H1 (cell line): Measurements from ENCODE around the gene NKTR. TPM values are rescaled to one million over a fixed set of nuclear protein-coding genes. Genes with fewer than 3 reads are reported as not detected.

Experiments
- CTCF ChIA-PET: fragments of 300-600 bp; sonication (Branson Sonifier 250); formaldehyde crosslinking; loops from one replicate; lab custom pipeline; 2021; ENCODE audit not compliant: partially characterized antibody; lab: Charles Lee
- POLR2A ChIA-PET: fragments of 300-600 bp; sonication (Branson Sonifier 250); formaldehyde crosslinking; loops from one replicate; lab custom pipeline; 2021; ENCODE audit warnings: inconsistent platforms; ENCODE audit not compliant: partially characterized antibody; lab: Charles Lee
- DNase-seq, 2 experiments: peaks; one replicate each; pipeline versions ENCODE4 v3.0.0 to v3.0.0-alpha.2; 2010 to 2022; ENCODE audit warnings: low spot score in 2 of 2, low read depth in 1 of 2, mixed read lengths in 1 of 2
- FAIRE-seq: peaks from 2 replicates; lab custom pipeline; 2011; peaks lifted over from hg19 to GRCh38; lab: Jason Lieb, UNC
- H2AFZ ChIP-seq: 2 replicates; pipeline ENCODE4 v1.8.1; 2012; ENCODE audit warnings: low read length, inconsistent platforms
- H2AK5ac ChIP-seq: 2 replicates; pipeline ENCODE4 v1.6.1; 2013; ENCODE audit warnings: low read depth, low read length
- H2BK120ac ChIP-seq: replicated peaks from 2 replicates; pipeline ENCODE3; 2013; ENCODE audit warnings: low read depth, low read length, inconsistent platforms
- H2BK12ac ChIP-seq: 2 replicates; pipeline ENCODE4 v1.6.1; 2013; ENCODE audit warnings: low read depth, low read length
- H2BK15ac ChIP-seq: 2 replicates; pipeline ENCODE4 v1.6.1; 2013; ENCODE audit warnings: low read length
- H2BK20ac ChIP-seq: 2 replicates; pipeline ENCODE4 v1.6.1; 2013; ENCODE audit warnings: low read length
- H2BK5ac ChIP-seq: 2 replicates; pipeline ENCODE4 v1.6.1; 2013; ENCODE audit warnings: low read depth, low read length
- H3K14ac ChIP-seq: 2 replicates; pipeline ENCODE4 v1.6.1; 2013; ENCODE audit warnings: inconsistent platforms; ENCODE audit not compliant: insufficient read length
- H3K18ac ChIP-seq: 2 replicates; pipeline ENCODE4 v1.6.1; 2013; ENCODE audit warnings: low read length; ENCODE audit errors: extremely low read depth
- H3K23ac ChIP-seq: 2 replicates; pipeline ENCODE4 v1.6.1; 2013; ENCODE audit warnings: inconsistent platforms; ENCODE audit not compliant: insufficient read length
- H3K23me2 ChIP-seq: 2 replicates; pipeline ENCODE4 v1.6.1; 2013; ENCODE audit warnings: low read depth, low read length
- H3K27ac ChIP-seq: 2 replicates; pipeline ENCODE4 v1.6.1; 2011; ENCODE audit warnings: low read depth, low read length, inconsistent platforms
- H3K27me3 ChIP-seq, 4 experiments: replicated peaks in 1 of 4; 1 replicate in 1 of 4; 2 replicates in 3 of 4; pipeline versions ENCODE4 v1.6.1 to v1.8.1; 2011 to 2013; ENCODE audit warnings: low read length in 3 of 4, mild to moderate bottlenecking in 3 of 4, inconsistent platforms in 2 of 4, mixed read lengths in 2 of 4, moderate library complexity in 1 of 4; ENCODE audit not compliant: control insufficient read depth in 3 of 4, insufficient read depth in 3 of 4; ENCODE audit errors: extremely low read depth in 1 of 4
- H3K36me3 ChIP-seq, 4 experiments: 2 replicates each; pipeline versions ENCODE4 v1.6.1 to v1.8.1; 2011 to 2013; ENCODE audit warnings: mild to moderate bottlenecking in 4 of 4, low read length in 3 of 4, moderate library complexity in 2 of 4, control low read depth in 1 of 4, inconsistent platforms in 1 of 4; ENCODE audit not compliant: insufficient read depth in 4 of 4, control insufficient read depth in 2 of 4
- H3K4ac ChIP-seq: replicated peaks from 2 replicates; pipeline ENCODE3; 2013; ENCODE audit warnings: low read length, low read depth, mixed read lengths, inconsistent platforms; ENCODE audit not compliant: insufficient read length
- H3K4me1 ChIP-seq, 4 experiments: replicated peaks in 1 of 4; 1 replicate in 1 of 4; 2 replicates in 3 of 4; pipeline versions ENCODE4 v1.6.1 to v1.8.1; 2011 to 2013; ENCODE audit warnings: low read length in 3 of 4, inconsistent platforms in 2 of 4, mixed read lengths in 1 of 4; ENCODE audit not compliant: insufficient read depth in 4 of 4, control insufficient read depth in 3 of 4
- H3K4me2 ChIP-seq, 2 experiments: 2 replicates each; pipeline versions ENCODE4 v1.6.1 to v1.8.1; 2011 to 2013; ENCODE audit warnings: low read depth in 2 of 2, low read length in 2 of 2, control low read depth in 1 of 2, inconsistent platforms in 1 of 2, mild to moderate bottlenecking in 1 of 2; ENCODE audit not compliant: insufficient read depth in 1 of 2
- H3K4me3 ChIP-seq, 4 experiments: fragments of 200-600, 300-600 bp in 1 of 4; sonication (generic), shearing (Covaris generic), sonication (Bioruptor Twin) in 1 of 4; 2 replicates each; pipeline versions ENCODE4 v1.5.1 to v1.8.1; 2011 to 2016; ENCODE audit warnings: low read length in 4 of 4, low read depth in 3 of 4, control low read depth in 2 of 4, inconsistent platforms in 2 of 4, mild to moderate bottlenecking in 2 of 4, mixed read lengths in 1 of 4, moderate library complexity in 1 of 4; ENCODE audit not compliant: insufficient read depth in 2 of 4; ENCODE audit errors: extremely low read depth in 1 of 4
- H3K56ac ChIP-seq: replicated peaks from 2 replicates; pipeline ENCODE3; 2013; ENCODE audit warnings: low read depth, mild to moderate bottlenecking, mixed read lengths, low read length, inconsistent platforms; ENCODE audit not compliant: insufficient read length
- H3K79me1 ChIP-seq: 2 replicates; pipeline ENCODE4 v1.6.1; 2013; ENCODE audit warnings: low read depth, low read length, control low read depth
- H3K79me2 ChIP-seq, 2 experiments: 2 replicates each; pipeline versions ENCODE4 v1.6.1 to v1.8.1; 2012 to 2013; ENCODE audit warnings: low read length in 2 of 2, mild to moderate bottlenecking in 2 of 2, inconsistent platforms in 1 of 2; ENCODE audit not compliant: insufficient read depth in 2 of 2, control insufficient read depth in 1 of 2
- H3K9ac ChIP-seq, 4 experiments: replicated peaks in 1 of 4; 1 replicate in 1 of 4; 2 replicates in 3 of 4; pipeline versions ENCODE4 v1.6.1 to v1.8.1; 2011 to 2013; ENCODE audit warnings: low read depth in 3 of 4, low read length in 3 of 4, control low read depth in 2 of 4, mild to moderate bottlenecking in 2 of 4, moderate library complexity in 2 of 4, inconsistent platforms in 1 of 4; ENCODE audit errors: extremely low read depth in 1 of 4
- H3K9me3 ChIP-seq, 2 experiments: 2 replicates each; pipeline versions ENCODE4 v1.6.1 to v1.8.1; 2012 to 2013; ENCODE audit warnings: mild to moderate bottlenecking in 2 of 2, moderate library complexity in 2 of 2, control low read depth in 1 of 2, inconsistent platforms in 1 of 2, low read depth in 1 of 2, low read length in 1 of 2, mixed read lengths in 1 of 2; ENCODE audit not compliant: insufficient read depth in 2 of 2
- H4K20me1 ChIP-seq, 2 experiments: replicated peaks in 1 of 2; 2 replicates each; pipeline versions ENCODE3 to v1.8.1; 2011 to 2013; ENCODE audit warnings: inconsistent platforms in 2 of 2, low read length in 2 of 2, mild to moderate bottlenecking in 1 of 2; ENCODE audit not compliant: insufficient read depth in 2 of 2, control insufficient read depth in 1 of 2
- H4K5ac ChIP-seq: 2 replicates; pipeline ENCODE4 v1.6.1; 2013; ENCODE audit warnings: low read length, low read depth, mixed read lengths, inconsistent platforms; ENCODE audit not compliant: insufficient read length
- H4K8ac ChIP-seq: 2 replicates; pipeline ENCODE4 v1.8.0; 2013; ENCODE audit warnings: mild to moderate bottlenecking, moderate library complexity, low read length, inconsistent platforms; ENCODE audit not compliant: insufficient read depth; ENCODE audit errors: extremely low read depth
- H4K91ac ChIP-seq: replicated peaks from 2 replicates; pipeline ENCODE3; 2013; ENCODE audit warnings: low read length, mixed read lengths, inconsistent platforms; ENCODE audit not compliant: insufficient read length
- ZNF274 ChIP-seq: IDR thresholded peaks from 2 replicates; pipeline ENCODE4 v1.7.0; 2012; ENCODE audit warnings: low read length, borderline replicate concordance; ENCODE audit errors: extremely low read depth
- polyA plus RNA-seq, 7 experiments: library from polyadenylated mRNA; depleted of rRNA in 3 of 7; stranded (reverse) in 5 of 7; unstranded in 2 of 7; fragments of >200 nt in 5 of 7; fragments of 200-250 nt in 2 of 7; gene quantifications; 1 replicate in 5 of 7; 2 replicates in 1 of 7; 4 replicates in 1 of 7; pipeline versions ENCODE4 v1.2.1 to v1.2.3, GENCODE V29; 2011 to 2013; ENCODE audit warnings: missing spikeins in 2 of 7, mixed read lengths in 2 of 7
- total RNA-seq: library from RNA; stranded (reverse); fragmentation: NEBNext Ultra II Directional; extraction: Animal tissue kit (Norgen Biotek cat#: 25700); gene quantifications from 2 replicates; pipeline ENCODE4 v1.2.1, GENCODE V29; 2021

The NKTR gene
- total and polyA plus RNA-seq, 2 of the 8 experiments (the other 6 are each of a cell fraction or from before 2014, with no cell fraction given) = 24.1 to 62.2 TPM

GRCh38 chr3:42575137-42575741 lies 25.2 kb upstream of the NKTR start:
- no peak overlapping the region for H3K18ac ChIP-seq
- no peak overlapping the region for H3K4ac ChIP-seq
- DNase-seq (no peak), FAIRE-seq (no peak)
- H2BK5ac ChIP-seq = no peak overlapping the region
- H2BK20ac ChIP-seq = no peak overlapping the region
- H3K27me3 ChIP-seq = no peaks in the 10 kb centered on the region
- no peak overlapping the region for H4K8ac ChIP-seq
- H3K27ac ChIP-seq = no peak overlapping the region
- ChIA-PET POLR2A (no interaction called here), CTCF (interaction anchor here (0.7 kb wide), 2 partner anchors 40 to 144 kb away, joined by 3 read pairs; no protein-coding TSS in a partner anchor)
- H4K91ac ChIP-seq = no peak overlapping the region
- H2BK12ac ChIP-seq = no peak overlapping the region
- H3K36me3 ChIP-seq = peaks cover 0 to 14% (median 5%) of the 10 kb centered on the region in 4 experiments; a peak in 5 of 8 replicates
- no peak overlapping the region for H2BK15ac ChIP-seq
- no peak overlapping the region for H3K4me3 ChIP-seq
- no peak overlapping the region for H3K23ac ChIP-seq
- no peak overlapping the region for H3K14ac ChIP-seq
- H4K20me1 ChIP-seq = peaks cover 2 to 3% of the 10 kb centered on the region in 2 experiments
- no peak overlapping the region for H2AK5ac ChIP-seq
- 0 out of 7 replicates have a peak, but pooled peaks cover 0 to 1% (median 0%) of the 10 kb centered on the region in 4 experiments for H3K4me1 ChIP-seq
- H3K23me2 ChIP-seq = no peaks in the 10 kb centered on the region; the same call in 1 of the 2 replicates
- H3K79me2 ChIP-seq = peaks cover 0 to 71% of the 10 kb centered on the region in 2 experiments; a peak in 3 of 4 replicates
- H3K9ac ChIP-seq = no peak overlapping the region
- no peak overlapping the region for H3K56ac ChIP-seq
- H3K9me3 ChIP-seq = peaks cover 0 to 11% of the 10 kb centered on the region in 2 experiments; a peak in 2 of 4 replicates
- H2AFZ ChIP-seq = no peak overlapping the region
- no peak overlapping the region for H2BK120ac ChIP-seq
- no peak overlapping the region for H3K4me2 ChIP-seq
- no peaks in the 10 kb centered on the region; the same call in 1 of the 2 replicates for H3K79me1 ChIP-seq
- no peak overlapping the region for H4K5ac ChIP-seq
- no peak for TF ChIP-seq ZNF274
